ENCODE measurements around the gene RPL6.
"Not testable (repeated sequence)": the region's sequence is repeated elsewhere in the genome, so short reads cannot be mapped to it uniquely, and the experiment has no call there.

The RPL6 gene

GRCh38 chr12:112447106-112447505 lies 37.7 kb upstream of the RPL6 start:
- in situ Hi-C loops (cut with MboI; ENCODE audit: low pct_unique_long_range_greater_than_20kb, low sequenced_read_pairs, unreplicated experiment), result no loop called here
- no peak for DNase-seq (ENCODE audit: low spot score)
- no peak for TF ChIP-seq CTCF (IDR thresholded peaks at IDR 0.05; ENCODE audit: extremely low read depth, insufficient read depth, missing control alignments)

- no peak for DNase-seq (ENCODE audit: low spot score)
- TF ChIP-seq CTCF (IDR thresholded peaks at IDR 0.05; ENCODE audit: extremely low read depth, insufficient read depth, missing control alignments), result no peak
- in situ Hi-C loops (cut with MboI; ENCODE audit: low pct_unique_long_range_greater_than_20kb, low sequenced_read_pairs, unreplicated experiment), result no loop called here
Observed at GRCh38 chr12:112446008-112446725, 36.8 kb upstream of the RPL6 start.

- DNase-seq (ENCODE audit: low spot score), result no peak
- TF ChIP-seq CTCF (IDR thresholded peaks at IDR 0.05; ENCODE audit: extremely low read depth, insufficient read depth, missing control alignments), result no peak
- in situ Hi-C loops (cut with MboI; ENCODE audit: low pct_unique_long_range_greater_than_20kb, low sequenced_read_pairs, unreplicated experiment), result no loop called here
Observed at GRCh38 chr12:112443916-112444315, 34.5 kb upstream of the RPL6 start.

- in situ Hi-C loops (cut with MboI; ENCODE audit: low pct_unique_long_range_greater_than_20kb, low sequenced_read_pairs, unreplicated experiment); DNase-seq (ENCODE audit: low spot score): not testable (repeated sequence)
Observed at GRCh38 chr12:112440653-112441052, 31.2 kb upstream of the RPL6 start.

- in situ Hi-C loops (cut with MboI; ENCODE audit: low pct_unique_long_range_greater_than_20kb, low sequenced_read_pairs, unreplicated experiment), result no loop called here
- TF ChIP-seq CTCF (IDR thresholded peaks at IDR 0.05; ENCODE audit: extremely low read depth, insufficient read depth, missing control alignments), result no peak
- DNase-seq (ENCODE audit: low spot score), result no peak
Observed at GRCh38 chr12:112439769-112440168, 30.4 kb upstream of the RPL6 start.

- DNase-seq (ENCODE audit: low spot score); in situ Hi-C loops (cut with MboI; ENCODE audit: low pct_unique_long_range_greater_than_20kb, low sequenced_read_pairs, unreplicated experiment): not testable (repeated sequence)
Observed at GRCh38 chr12:112438645-112439044, 29.2 kb upstream of the RPL6 start.

- no peak for TF ChIP-seq CTCF (IDR thresholded peaks at IDR 0.05; ENCODE audit: extremely low read depth, insufficient read depth, missing control alignments)
- no peak for DNase-seq (ENCODE audit: low spot score)
- in situ Hi-C loops (cut with MboI; ENCODE audit: low pct_unique_long_range_greater_than_20kb, low sequenced_read_pairs, unreplicated experiment), result no loop called here
Observed at GRCh38 chr12:112433551-112433950, 24.1 kb upstream of the RPL6 start.

GRCh38 chr12:112431965-112432364 lies 22.6 kb upstream of the RPL6 start:
- no peak for DNase-seq (ENCODE audit: low spot score)
- no peak for TF ChIP-seq CTCF (IDR thresholded peaks at IDR 0.05; ENCODE audit: extremely low read depth, insufficient read depth, missing control alignments)
- in situ Hi-C loops (cut with MboI; ENCODE audit: low pct_unique_long_range_greater_than_20kb, low sequenced_read_pairs, unreplicated experiment), result no loop called here

All from GM13977 (cell line).